ENCODE data around the gene SLC37A3.

The SLC37A3 gene

DNA sequence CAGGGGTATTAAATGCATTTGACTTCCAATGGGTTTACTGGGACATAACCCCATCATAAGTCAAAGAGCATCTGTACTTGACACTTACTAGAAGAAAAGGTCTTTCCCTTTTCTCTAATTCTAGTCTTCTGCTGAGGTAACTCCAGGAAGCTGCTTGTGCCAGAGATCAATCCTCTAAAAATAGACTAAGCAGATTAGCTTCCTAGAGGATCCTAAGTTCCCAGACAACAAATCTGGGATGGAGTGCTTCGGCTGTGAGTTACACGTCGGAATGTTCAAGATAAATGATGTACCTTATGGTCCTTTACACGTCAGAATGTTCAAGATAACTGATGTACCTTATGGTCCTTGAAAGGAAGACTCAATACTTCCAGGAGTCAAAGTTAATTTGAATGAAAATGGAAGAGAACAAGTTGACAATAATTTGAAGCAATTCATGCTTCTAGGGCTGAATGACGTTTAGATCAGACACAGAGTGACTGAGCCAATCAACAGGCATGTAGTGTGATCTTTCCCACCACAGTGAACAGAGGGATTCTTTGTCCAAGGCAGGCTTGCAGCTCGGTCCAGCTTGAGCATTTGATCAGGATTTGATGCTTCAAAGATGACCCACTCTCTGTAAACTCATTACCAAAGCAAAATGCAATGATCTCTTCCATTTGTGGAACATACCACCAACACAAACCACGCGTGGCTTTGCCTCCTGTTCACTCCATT is 63.8 kb downstream of the SLC37A3 start:
- Histone ChIP-seq H3K79me2 (ENCODE audit: insufficient read depth, low read length) (no peaks in the 10 kb centered on the region), H3K27ac (ENCODE audit: low read depth, low read length, poor library complexity, severe bottlenecking) (no peak overlapping the region), H4K20me1 (ENCODE audit: insufficient read depth, low read length) (no peaks in the 10 kb centered on the region), H3K4me2 (ENCODE audit: low read length) (no peak overlapping the region), H3K4me1 (ENCODE audit: insufficient read depth, low read length, severe bottlenecking) (no peaks in the 10 kb centered on the region), H3K4me3 (ENCODE audit: low read depth, low read length, poor library complexity, severe bottlenecking) (no peak overlapping the region), H3K9ac (ENCODE audit: low read length) (no peak overlapping the region), H2AFZ (ENCODE audit: low read length) (no peak overlapping the region), H3K9me2 (ENCODE audit: low read depth, low read length) (no peaks in the 10 kb centered on the region), H3K27me3 (ENCODE audit: insufficient read depth, low read length) (no peaks in the 10 kb centered on the region), H3F3A (ENCODE audit: insufficient read depth, low read length) (no peaks in the 10 kb centered on the region), H3K9me3 (ENCODE audit: low read length) (no peaks in the 10 kb centered on the region), H3K36me3 (ENCODE audit: insufficient read depth, low read length) (no peaks in the 10 kb centered on the region)
- TF ChIP-seq EZH2 (IDR thresholded peaks at IDR 0.05; ENCODE audit: borderline replicate concordance, low read length): no peak
- TF ChIP-seq, protein P1, sequence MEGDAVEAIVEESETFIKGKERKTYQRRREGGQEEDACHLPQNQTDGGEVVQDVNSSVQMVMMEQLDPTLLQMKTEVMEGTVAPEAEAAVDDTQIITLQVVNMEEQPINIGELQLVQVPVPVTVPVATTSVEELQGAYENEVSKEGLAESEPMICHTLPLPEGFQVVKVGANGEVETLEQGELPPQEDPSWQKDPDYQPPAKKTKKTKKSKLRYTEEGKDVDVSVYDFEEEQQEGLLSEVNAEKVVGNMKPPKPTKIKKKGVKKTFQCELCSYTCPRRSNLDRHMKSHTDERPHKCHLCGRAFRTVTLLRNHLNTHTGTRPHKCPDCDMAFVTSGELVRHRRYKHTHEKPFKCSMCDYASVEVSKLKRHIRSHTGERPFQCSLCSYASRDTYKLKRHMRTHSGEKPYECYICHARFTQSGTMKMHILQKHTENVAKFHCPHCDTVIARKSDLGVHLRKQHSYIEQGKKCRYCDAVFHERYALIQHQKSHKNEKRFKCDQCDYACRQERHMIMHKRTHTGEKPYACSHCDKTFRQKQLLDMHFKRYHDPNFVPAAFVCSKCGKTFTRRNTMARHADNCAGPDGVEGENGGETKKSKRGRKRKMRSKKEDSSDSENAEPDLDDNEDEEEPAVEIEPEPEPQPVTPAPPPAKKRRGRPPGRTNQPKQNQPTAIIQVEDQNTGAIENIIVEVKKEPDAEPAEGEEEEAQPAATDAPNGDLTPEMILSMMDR (IDR thresholded peaks at IDR 0.05; ENCODE audit: low read length): no peak

DNA sequence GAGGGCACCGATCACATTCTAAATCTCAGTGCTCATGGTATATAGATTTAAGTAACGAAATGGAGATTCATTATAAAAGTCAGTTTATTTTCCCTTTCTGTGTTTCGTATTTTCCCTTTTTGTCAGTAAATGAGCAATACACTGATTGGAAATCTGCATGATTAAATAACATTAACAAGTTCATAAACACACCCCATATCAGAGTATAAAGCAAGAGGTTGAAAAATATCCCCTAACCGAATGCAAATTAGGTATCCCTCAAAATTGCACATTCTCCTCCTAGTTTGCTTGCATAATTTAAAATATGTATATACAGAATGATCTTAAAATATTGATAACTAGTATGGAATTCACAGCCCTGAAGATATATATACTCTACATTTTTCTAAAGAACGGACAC is 64.6 kb downstream of the SLC37A3 start:
- Histone ChIP-seq H3K4me1 (ENCODE audit: insufficient read depth, low read length, severe bottlenecking) (no peaks in the 10 kb centered on the region), H3K9me3 (ENCODE audit: low read length) (no peaks in the 10 kb centered on the region), H3F3A (ENCODE audit: insufficient read depth, low read length) (no peaks in the 10 kb centered on the region), H3K79me2 (ENCODE audit: insufficient read depth, low read length) (no peaks in the 10 kb centered on the region), H3K27me3 (ENCODE audit: insufficient read depth, low read length) (no peaks in the 10 kb centered on the region), H3K27ac (ENCODE audit: low read depth, low read length, poor library complexity, severe bottlenecking) (no peak overlapping the region), H3K4me2 (ENCODE audit: low read length) (no peak overlapping the region), H3K36me3 (ENCODE audit: insufficient read depth, low read length) (no peaks in the 10 kb centered on the region), H4K20me1 (ENCODE audit: insufficient read depth, low read length) (no peaks in the 10 kb centered on the region), H3K4me3 (ENCODE audit: low read depth, low read length, poor library complexity, severe bottlenecking) (no peak overlapping the region), H2AFZ (ENCODE audit: low read length) (no peak overlapping the region), H3K9me2 (ENCODE audit: low read depth, low read length) (no peaks in the 10 kb centered on the region), H3K9ac (ENCODE audit: low read length) (no peak overlapping the region)
- TF ChIP-seq, protein P1 (IDR thresholded peaks at IDR 0.05; ENCODE audit: low read length): no peak
- no peak for TF ChIP-seq EZH2 (IDR thresholded peaks at IDR 0.05; ENCODE audit: borderline replicate concordance, low read length)

DNA sequence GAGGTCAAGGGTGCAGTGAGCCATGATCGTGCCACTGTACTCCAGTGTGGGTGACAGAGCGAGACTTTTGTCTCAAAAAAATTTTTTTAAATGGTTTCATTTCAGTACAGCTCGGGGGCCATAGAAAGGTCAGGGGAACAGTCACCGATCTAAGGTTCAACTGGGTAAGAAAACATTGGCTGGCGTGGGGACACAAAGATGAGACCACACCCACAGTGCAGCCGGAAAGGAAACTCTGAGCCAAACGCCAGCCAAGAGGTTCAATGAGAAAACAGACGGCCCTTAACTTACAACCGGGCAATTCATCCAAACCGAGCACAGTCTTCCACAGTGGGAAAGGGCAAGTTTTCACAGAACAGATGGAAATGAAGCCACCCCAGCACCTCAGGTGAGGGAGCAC is 65.1 kb downstream of the SLC37A3 start:
- Histone ChIP-seq H3K9me3 (ENCODE audit: low read length) (no peaks in the 10 kb centered on the region), H3K27ac (ENCODE audit: low read depth, low read length, poor library complexity, severe bottlenecking) (no peak overlapping the region), H3K4me3 (ENCODE audit: low read depth, low read length, poor library complexity, severe bottlenecking) (no peak overlapping the region), H2AFZ (ENCODE audit: low read length) (no peak overlapping the region), H3K9me2 (ENCODE audit: low read depth, low read length) (no peaks in the 10 kb centered on the region), H3K27me3 (ENCODE audit: insufficient read depth, low read length) (no peaks in the 10 kb centered on the region), H3K4me2 (ENCODE audit: low read length) (no peak overlapping the region), H3K79me2 (ENCODE audit: insufficient read depth, low read length) (no peaks in the 10 kb centered on the region), H3K36me3 (ENCODE audit: insufficient read depth, low read length) (no peaks in the 10 kb centered on the region), H4K20me1 (ENCODE audit: insufficient read depth, low read length) (no peaks in the 10 kb centered on the region), H3K9ac (ENCODE audit: low read length) (no peak overlapping the region), H3K4me1 (ENCODE audit: insufficient read depth, low read length, severe bottlenecking) (no peaks in the 10 kb centered on the region), H3F3A (ENCODE audit: insufficient read depth, low read length) (no peaks in the 10 kb centered on the region)
- TF ChIP-seq, protein P1 (IDR thresholded peaks at IDR 0.05; ENCODE audit: low read length): no peak
- no peak for TF ChIP-seq EZH2 (IDR thresholded peaks at IDR 0.05; ENCODE audit: borderline replicate concordance, low read length)
